GM19438 (cell line): ENCODE data around the gene ATAD1.
A peak's percentile ranks its signal among the peaks of the same experiment; 100 is the strongest.
"Not testable (repeated sequence)": the region's sequence is repeated elsewhere in the genome, so short reads cannot be mapped to it uniquely, and the experiment has no call there.

Experiments
- ATAC-seq: cut with Tn5 transposase; IDR thresholded peaks from one replicate; pipeline ENCODE4 v1.9.1; 2021; ENCODE audit warnings: low read depth; ENCODE audit not compliant: unreplicated experiment

Gene ATAD1

GRCh38 chr10:87760195-87760905, 57.7 kb downstream of the ATAD1 start:
- ATAC-seq = no peak

DNA sequence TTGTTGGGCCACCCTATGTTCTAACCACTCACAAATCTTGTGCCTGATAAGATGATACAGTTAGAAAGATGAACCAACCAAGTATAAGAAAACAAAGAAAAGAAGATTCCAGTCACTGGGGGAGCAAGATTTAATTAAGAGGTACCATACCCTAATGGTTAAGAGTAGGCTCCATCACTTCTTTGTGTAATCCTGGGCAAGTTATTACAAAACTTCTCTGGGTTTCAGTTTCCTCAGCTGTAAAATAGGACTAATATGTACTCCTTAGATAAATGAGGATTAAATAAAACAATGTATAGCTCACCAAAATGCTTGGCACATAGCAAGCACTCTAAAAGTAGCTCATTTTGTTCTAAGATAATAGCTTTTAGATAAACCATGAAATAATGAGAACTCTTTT, 58.5 kb downstream of the ATAD1 start:
- ATAC-seq = no peak

- no peak for ATAC-seq
Observed at GRCh38 chr10:87757685-87758084, 60.3 kb downstream of the ATAD1 start.

GRCh38 chr10:87753995-87754866, 63.8 kb downstream of the ATAD1 start:
- ATAC-seq = no peak

DNA sequence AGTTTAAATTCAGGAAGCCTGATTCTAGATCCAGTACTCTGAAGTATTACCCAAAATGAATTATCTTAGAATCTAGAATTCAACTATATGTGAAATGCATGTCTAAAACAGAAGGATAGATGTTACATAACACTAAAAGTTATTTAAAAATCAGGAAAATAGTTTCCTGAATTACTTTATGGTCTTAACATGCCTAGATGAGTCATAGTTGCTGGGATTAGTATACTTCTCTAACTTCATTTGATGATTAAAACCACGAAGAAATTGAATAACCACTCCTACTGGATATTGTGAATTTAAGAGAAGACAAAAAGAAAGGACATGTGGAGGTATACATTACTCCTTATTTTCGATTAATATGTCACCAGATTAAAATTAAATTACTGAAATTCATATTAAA, 65.5 kb downstream of the ATAD1 start:
- ATAC-seq = no peak

GRCh38 chr10:87751274-87751673, 66.8 kb downstream of the ATAD1 start:
- ATAC-seq = no peak

DNA sequence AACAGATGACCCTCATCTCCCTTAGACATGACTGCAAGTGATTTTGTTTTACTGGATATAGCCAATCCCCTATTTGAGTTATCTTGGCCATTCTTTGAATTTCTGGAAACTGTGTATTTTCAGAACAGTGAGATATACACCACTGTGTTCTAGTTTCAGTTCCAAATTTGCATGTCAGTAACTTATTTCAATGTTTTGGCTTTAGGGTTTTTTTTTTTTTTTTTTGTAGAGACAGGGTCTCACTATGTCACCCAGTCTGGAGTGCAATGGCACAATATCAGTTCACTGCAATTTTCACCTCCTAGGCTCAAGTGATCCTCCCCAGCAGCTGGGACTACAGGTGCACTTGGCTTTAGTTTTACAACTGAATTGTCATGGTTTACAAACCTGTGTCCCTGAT, 67.2 kb downstream of the ATAD1 start:
- peak; percentile 85 for ATAC-seq

GRCh38 chr10:87750001-87750671, 67.9 kb downstream of the ATAD1 start:
- no peak for ATAC-seq

- not testable (repeated sequence) for ATAC-seq
Observed at GRCh38 chr10:87748244-87748643, 69.8 kb downstream of the ATAD1 start.

- no peak for ATAC-seq
Observed at GRCh38 chr10:87746911-87747310, 71.1 kb downstream of the ATAD1 start.

GRCh38 chr10:87744606-87745005, 73.4 kb downstream of the ATAD1 start:
- ATAC-seq = no peak

DNA sequence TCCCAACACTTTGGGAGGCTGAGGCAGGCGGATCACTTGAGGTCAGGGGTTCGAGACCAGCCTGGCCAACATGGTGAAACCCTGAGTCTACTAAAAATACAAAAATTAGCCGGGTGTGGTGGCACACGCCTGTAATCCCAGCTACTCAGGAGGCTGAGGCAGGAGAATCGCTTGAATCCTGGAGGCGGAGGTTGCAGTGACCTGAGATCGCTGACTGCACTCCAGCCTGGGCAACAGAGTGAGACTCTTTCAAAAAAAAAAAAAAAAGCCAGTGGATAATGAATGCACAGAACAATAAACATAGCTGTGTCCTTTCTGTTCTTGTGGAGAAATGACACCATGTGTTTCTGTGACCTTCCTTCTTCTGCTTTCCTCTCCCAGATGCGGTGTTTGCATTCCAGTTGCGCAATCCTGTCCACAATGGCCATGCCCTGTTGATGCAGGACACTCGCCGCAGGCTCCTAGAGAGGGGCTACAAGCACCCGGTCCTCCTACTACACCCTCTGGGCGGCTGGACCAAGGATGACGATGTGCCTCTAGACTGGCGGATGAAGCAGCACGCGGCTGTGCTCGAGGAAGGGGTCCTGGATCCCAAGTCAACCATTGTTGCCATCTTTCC, 74.9 kb downstream of the ATAD1 start:
- ATAC-seq = not testable (repeated sequence)

DNA sequence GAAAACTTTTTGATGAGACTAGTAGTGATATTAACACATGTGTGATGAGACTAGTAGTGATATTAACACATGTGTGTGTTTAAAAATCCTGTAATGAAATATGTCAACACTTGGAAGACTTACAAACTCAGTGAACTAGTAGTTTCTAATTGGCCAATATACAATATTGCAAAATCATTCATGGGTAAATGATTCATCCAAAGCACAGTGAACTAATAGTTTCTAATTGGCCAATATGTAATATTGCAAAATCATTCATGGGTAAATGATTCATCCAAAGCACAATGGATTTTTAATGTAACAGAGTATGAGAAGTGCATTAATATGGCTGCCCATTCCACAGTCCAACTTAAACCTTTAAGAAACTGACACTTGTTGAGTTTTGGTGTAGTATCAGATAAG, 77.8 kb downstream of the ATAD1 start:
- no peak for ATAC-seq

- no peak for ATAC-seq
Observed at GRCh38 chr10:87739703-87740102, 78.3 kb downstream of the ATAD1 start.

- not testable (repeated sequence) for ATAC-seq
Observed at GRCh38 chr10:87738253-87738652, 79.8 kb downstream of the ATAD1 start.

- no peak for ATAC-seq
Observed at GRCh38 chr10:87734987-87735827, 82.8 kb downstream of the ATAD1 start.

GRCh38 chr10:87733081-87733480, 84.9 kb downstream of the ATAD1 start:
- ATAC-seq = no peak

- ATAC-seq = no peak
Observed at GRCh38 chr10:87729940-87730339, 88.1 kb downstream of the ATAD1 start.

DNA sequence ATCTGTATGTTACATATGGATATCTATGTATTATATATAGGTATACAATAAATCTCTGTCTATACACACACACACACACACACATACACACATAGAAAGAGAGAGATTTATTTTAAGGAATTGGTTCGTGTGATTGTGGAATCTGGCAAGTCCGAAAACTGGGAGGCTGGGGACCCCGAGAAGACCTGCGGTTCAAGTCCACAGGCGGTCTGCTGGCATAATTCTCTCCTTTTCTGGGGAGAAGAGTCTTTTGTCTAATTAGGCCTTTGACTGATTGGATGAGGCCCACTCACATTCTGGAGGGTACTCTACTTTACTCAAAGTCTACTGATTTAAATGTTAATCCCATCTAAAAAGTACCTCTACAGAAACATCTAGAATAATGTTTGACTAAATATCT, 93.2 kb downstream of the ATAD1 start:
- no peak for ATAC-seq

DNA sequence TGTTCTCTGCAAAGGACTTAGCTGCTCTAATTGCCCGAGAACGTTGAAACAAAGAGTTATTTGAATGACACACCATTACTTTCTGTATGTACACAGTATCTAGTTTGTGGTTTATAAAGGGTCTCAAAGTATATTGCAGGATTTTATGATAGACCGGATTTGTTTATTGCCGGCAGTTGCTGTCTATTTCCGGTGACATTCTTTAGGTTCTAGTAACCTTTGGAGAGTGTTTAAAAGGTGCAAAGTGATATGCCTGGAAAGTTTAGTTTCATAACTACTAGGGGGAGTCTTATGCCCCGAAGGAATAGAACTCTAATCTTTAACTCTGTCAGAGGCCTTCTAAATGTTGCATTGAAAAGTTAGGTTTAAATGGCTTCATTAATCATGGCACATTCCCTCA, 94.5 kb downstream of the ATAD1 start:
- no peak for ATAC-seq
